Measurements from ENCODE around the gene TGIF2. TPM values are rescaled to one million over a fixed set of nuclear protein-coding genes. Genes with fewer than 3 reads are reported as not detected.

Gene TGIF2
- total RNA-seq, 1 experiment from 2014 or later = 58.4 TPM

- TF ChIP-seq CTCF (IDR thresholded peaks at IDR 0.05; ENCODE audit: insufficient read depth in 1 of 2, low read depth in 1 of 2, low read length in 1 of 2, severe bottlenecking in 1 of 2, unreplicated experiment in 1 of 2) = no peak
- no peak overlapping the region for H3K4me3 ChIP-seq (ENCODE audit: low read depth, low read length)
- no TSS peak for BruUV-seq (replicated peaks)
- H3K4me1 Mint-ChIP-seq (ENCODE audit: low read depth, unreplicated experiment) = peaks cover 22% of the 10 kb centered on the region
- intact Hi-C loops (cut with micrococcal nuclease; ENCODE audit: unreplicated experiment) = no loop called here
- H3K9me3 ChIP-seq = no peaks in the 10 kb centered on the region
- H3K27me3 Mint-ChIP-seq (ENCODE audit: insufficient read depth, unreplicated experiment) = no peaks in the 10 kb centered on the region
- no peaks in the 10 kb centered on the region for H3K36me3 ChIP-seq (ENCODE audit: control insufficient read depth, insufficient read depth, low read length)
- peak overlapping the region; percentile 78 for H3K27ac Mint-ChIP-seq (ENCODE audit: unreplicated experiment)
- DNase-seq = no peak
- peaks cover 35% of the 10 kb centered on the region for H3K36me3 Mint-ChIP-seq (ENCODE audit: insufficient read depth, unreplicated experiment)
- H3K4me1 ChIP-seq = peaks cover 24% of the 10 kb centered on the region
- H3K27me3 ChIP-seq (replicated peaks; ENCODE audit: control insufficient read depth, insufficient read depth, low read length) = no peaks in the 10 kb centered on the region
- ChIA-PET CTCF (no interaction called here), POLR2A (interaction anchor here (0.6 to 1.5 kb wide), 3 partner anchors 27 to 45 kb away, joined by 3 to 7 read pairs (median 5); partner anchors contain the start of gene TGIF2)
- H3K4me3 Mint-ChIP-seq (ENCODE audit: unreplicated experiment) = peak overlapping the region; percentile 85
- H3K9me3 Mint-ChIP-seq (ENCODE audit: unreplicated experiment) = no peaks in the 10 kb centered on the region
Observed at GRCh38 chr20:36543184-36544133, 29.9 kb upstream of the TGIF2 start.

- no peaks in the 10 kb centered on the region for H3K9me3 Mint-ChIP-seq (ENCODE audit: unreplicated experiment)
- H3K27me3 Mint-ChIP-seq (ENCODE audit: insufficient read depth, unreplicated experiment) = no peaks in the 10 kb centered on the region
- Histone ChIP-seq H3K36me3 (ENCODE audit: control insufficient read depth, insufficient read depth, low read length) (no peaks in the 10 kb centered on the region), H3K4me3 (ENCODE audit: low read depth, low read length) (no peak overlapping the region), H3K4me1 (peaks cover 24% of the 10 kb centered on the region), H3K9me3 (no peaks in the 10 kb centered on the region), H3K27me3 (replicated peaks; ENCODE audit: control insufficient read depth, insufficient read depth, low read length) (no peaks in the 10 kb centered on the region)
- POLR2A ChIA-PET = interaction anchor here (0.6 to 1.5 kb wide), 4 partner anchors 26 to 900 kb away, joined by 3 to 7 read pairs (median 6); partner anchors contain the start of gene TGIF2
- intact Hi-C loops (cut with micrococcal nuclease; ENCODE audit: unreplicated experiment) = no loop called here
- peaks cover 40% of the 10 kb centered on the region for H3K36me3 Mint-ChIP-seq (ENCODE audit: insufficient read depth, unreplicated experiment)
- CTCF ChIA-PET = interaction anchor here (0.7 kb wide), 1 partner anchor 343 kb away, joined by 4 read pairs; no protein-coding TSS in a partner anchor
- no peak overlapping the region for H3K4me3 Mint-ChIP-seq (ENCODE audit: unreplicated experiment)
- peaks cover 22% of the 10 kb centered on the region for H3K4me1 Mint-ChIP-seq (ENCODE audit: low read depth, unreplicated experiment)
- TF ChIP-seq CTCF (IDR thresholded peaks at IDR 0.05; ENCODE audit: insufficient read depth in 1 of 2, low read depth in 1 of 2, low read length in 1 of 2, severe bottlenecking in 1 of 2, unreplicated experiment in 1 of 2) = no peak
- DNase-seq = no peak
- H3K27ac Mint-ChIP-seq (ENCODE audit: unreplicated experiment) = no peak overlapping the region
- no TSS peak for BruUV-seq (replicated peaks)
Observed at GRCh38 chr20:36544134-36545018, 29.0 kb upstream of the TGIF2 start.
